ENCODE data around the gene UGT1A8.
"Not testable (repeated sequence)": the region's sequence is repeated elsewhere in the genome, so short reads cannot be mapped to it uniquely, and the experiment has no call there.

DNA sequence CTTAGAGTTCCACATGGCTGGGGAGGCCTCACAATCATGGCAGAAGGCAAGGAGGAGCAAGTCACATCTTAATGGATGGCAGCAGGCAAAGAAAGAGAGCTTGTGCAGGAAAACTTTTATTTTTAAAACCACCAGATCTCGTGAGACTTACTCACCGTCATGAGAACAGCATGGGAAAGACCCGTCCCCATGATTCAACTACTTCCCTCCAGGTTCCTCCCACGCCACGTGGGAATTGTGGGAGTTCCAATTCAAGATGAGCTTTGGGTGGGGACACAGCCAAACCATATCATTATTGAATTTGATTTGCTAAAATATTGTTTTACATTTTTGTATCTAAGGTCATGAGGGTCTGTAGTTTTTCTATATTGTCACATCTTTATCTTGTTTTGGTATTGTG lies 40.1 kb upstream of the UGT1A8 start:
- not testable (repeated sequence) for TF ChIP-seq POLR2AphosphoS5 (IDR thresholded peaks at IDR 0.05; ENCODE audit: borderline replicate concordance, low read depth, low read length); EZH2 (IDR thresholded peaks at IDR 0.05)

Measured in SK-N-MC (cell line).